HEK293 (cell line): Measurements from ENCODE around the gene KLHDC10.

Experiments used
- CTCF ChIA-PET: fragments of 350-600 bp; formaldehyde crosslinking; extraction: SDS; loops from one replicate; lab custom pipeline; 2021; ENCODE audit warnings: antibody characterized with exemption; lab: Yijun Ruan, JAX
- POLR2A ChIA-PET: fragments of 300-600 bp; formaldehyde crosslinking; extraction: SDS; loops from one replicate; lab custom pipeline; 2020; ENCODE audit warnings: antibody characterized with exemption, inconsistent platforms; lab: Yijun Ruan, JAX
- H3K27ac ChIP-seq: fragments of 200-500 bp; sonication (Bioruptor generic); 2 replicates; pipeline ENCODE4 v1.5.1; 2014; ENCODE audit warnings: low read depth, low read length, control low read depth, inconsistent platforms; ENCODE audit errors: extremely low read depth
- H3K36me3 ChIP-seq, 2 experiments: fragments of 200-500 bp in 1 of 2; sonication (Bioruptor generic) in 1 of 2; 1 replicate in 1 of 2; 2 replicates in 1 of 2; pipeline ENCODE4 v1.5.1; 2014 to 2017; ENCODE audit warnings: inconsistent platforms in 2 of 2, low read length in 2 of 2; ENCODE audit not compliant: control insufficient read depth in 2 of 2, insufficient read depth in 1 of 2
- H3K4me1 ChIP-seq: fragments of 200-500 bp; sonication (Bioruptor generic); 2 replicates; pipeline ENCODE4 v1.5.1; 2014; ENCODE audit warnings: mild to moderate bottlenecking, low read length, inconsistent platforms; ENCODE audit not compliant: control insufficient read depth, insufficient read depth
- H3K4me3 ChIP-seq: 2 replicates; pipeline ENCODE4 v1.5.1; 2011; ENCODE audit warnings: low read depth, mild to moderate bottlenecking, control low read depth, low read length, moderate library complexity
- H3K9me3 ChIP-seq: fragments of 200-500 bp; sonication (Bioruptor generic); 2 replicates; pipeline ENCODE4 v1.5.1; 2014; ENCODE audit warnings: low read depth, low read length, inconsistent platforms; ENCODE audit not compliant: control insufficient read depth, insufficient read depth
- FEZF1 ChIP-seq: fragments of 450-650 bp; formaldehyde crosslinking; IDR thresholded peaks from 2 replicates; pipeline ENCODE4 v1.5.1; 2016; ENCODE audit warnings: missing biosample characterization, missing genetic modification characterization
- HOXA7 ChIP-seq: sonication (generic); formaldehyde crosslinking; IDR thresholded peaks from 2 replicates; pipeline ENCODE4 v1.8.1; 2022; ENCODE audit warnings: missing genetic modification reagents, borderline replicate concordance
- MYNN ChIP-seq: fragments of 450-650 bp; formaldehyde crosslinking; IDR thresholded peaks from 2 replicates; pipeline ENCODE4 v1.5.1; 2016; ENCODE audit warnings: missing biosample characterization, missing genetic modification characterization, borderline replicate concordance
- SCRT2 ChIP-seq: fragments of 450-650 bp; formaldehyde crosslinking; IDR thresholded peaks from 2 replicates; pipeline ENCODE4 v1.5.1; 2016; ENCODE audit warnings: missing biosample characterization, missing genetic modification characterization
- ZBTB1 ChIP-seq: fragments of 450-650 bp; formaldehyde crosslinking; IDR thresholded peaks from 2 replicates; pipeline ENCODE4 v1.5.1; 2016; ENCODE audit warnings: missing biosample characterization, missing genetic modification characterization
- ZBTB26 ChIP-seq: fragments of 450-650 bp; formaldehyde crosslinking; optimal IDR thresholded peaks from 2 replicates; pipeline ENCODE3; 2016; ENCODE audit warnings: missing biosample characterization, mild to moderate bottlenecking, missing genetic modification characterization
- ZBTB8A ChIP-seq: fragments of 450-650 bp; formaldehyde crosslinking; IDR thresholded peaks from 2 replicates; pipeline ENCODE4 v1.5.1; 2016; ENCODE audit warnings: missing biosample characterization, missing genetic modification characterization
- ZFP41 ChIP-seq: fragments of 450-650 bp; formaldehyde crosslinking; IDR thresholded peaks from 2 replicates; pipeline ENCODE4 v1.5.1; 2016; ENCODE audit warnings: missing biosample characterization, missing genetic modification characterization, borderline replicate concordance
- ZIC2 ChIP-seq: fragments of 450-650 bp; formaldehyde crosslinking; IDR thresholded peaks from 2 replicates; pipeline ENCODE4 v1.5.1; 2016; ENCODE audit warnings: missing biosample characterization, missing genetic modification characterization
- ZNF211 ChIP-seq: fragments of 450-650 bp; formaldehyde crosslinking; IDR thresholded peaks from 2 replicates; pipeline ENCODE4 v1.5.1; 2016; ENCODE audit warnings: low read depth, missing biosample characterization, missing genetic modification characterization
- ZNF221 ChIP-seq: fragments of 450-650 bp; formaldehyde crosslinking; IDR thresholded peaks from 2 replicates; pipeline ENCODE4 v1.5.1; 2017; ENCODE audit warnings: missing biosample characterization, missing genetic modification characterization, borderline replicate concordance
- ZNF280C ChIP-seq: fragments of 450-650 bp; formaldehyde crosslinking; IDR thresholded peaks from 2 replicates; pipeline ENCODE4 v1.5.1; 2016; ENCODE audit warnings: missing biosample characterization, missing genetic modification characterization
- ZNF280D ChIP-seq: fragments of 450-650 bp; formaldehyde crosslinking; IDR thresholded peaks from 2 replicates; pipeline ENCODE4 v1.5.1; 2016; ENCODE audit warnings: missing biosample characterization, missing genetic modification characterization
- ZNF311 ChIP-seq: fragments of 450-650 bp; formaldehyde crosslinking; IDR thresholded peaks from 2 replicates; pipeline ENCODE4 v1.5.1; 2017; ENCODE audit warnings: missing biosample characterization, missing genetic modification characterization, borderline replicate concordance
- ZNF37A ChIP-seq: fragments of 450-650 bp; IDR thresholded peaks from 2 replicates; pipeline ENCODE4 v1.5.1; 2018; ENCODE audit warnings: missing biosample characterization, missing genetic modification characterization
- ZNF391 ChIP-seq: fragments of 450-650 bp; formaldehyde crosslinking; IDR thresholded peaks from 2 replicates; pipeline ENCODE4 v1.5.1; 2016; ENCODE audit warnings: low read depth, missing biosample characterization, missing genetic modification characterization, borderline replicate concordance
- ZNF398 ChIP-seq: fragments of 450-650 bp; formaldehyde crosslinking; IDR thresholded peaks from 2 replicates; pipeline ENCODE4 v1.5.1; 2017; ENCODE audit warnings: missing biosample characterization, missing genetic modification characterization
- ZNF518A ChIP-seq: fragments of 450-650 bp; formaldehyde crosslinking; conservative IDR thresholded peaks from 2 replicates; pipeline ENCODE4 v1.5.1; 2016; ENCODE audit warnings: low read depth, missing biosample characterization, missing genetic modification characterization
- ZNF701 ChIP-seq: fragments of 450-650 bp; formaldehyde crosslinking; IDR thresholded peaks from 2 replicates; pipeline ENCODE4 v1.5.1; 2016; ENCODE audit warnings: missing biosample characterization, missing genetic modification characterization
- ZNF768 ChIP-seq: fragments of 450-650 bp; formaldehyde crosslinking; IDR thresholded peaks from 2 replicates; pipeline ENCODE4 v1.5.1; 2018; ENCODE audit warnings: missing biosample characterization, mild to moderate bottlenecking, missing genetic modification characterization

The KLHDC10 gene

GRCh38 chr7:130179631-130180030 is 109.3 kb downstream of the KLHDC10 start (continued):
- TF ChIP-seq ZNF768 (tag by site-specific recombination), result no peak
- TF ChIP-seq ZNF280D, result no peak
- TF ChIP-seq, all 188 proteins: peak for 0

- no peak overlapping the region for H3K4me3 ChIP-seq
- ChIA-PET POLR2A (no interaction called here), CTCF (no interaction called here)
- no peak overlapping the region for H3K27ac ChIP-seq
- no peaks in the 10 kb centered on the region for H3K4me1 ChIP-seq
- no peaks in the 10 kb centered on the region for H3K9me3 ChIP-seq
- H3K36me3 ChIP-seq, result peaks cover 42 to 58% of the 10 kb centered on the region in 2 experiments
- TF ChIP-seq ZNF398, result no peak
- TF ChIP-seq ZNF211 (tag by site-specific recombination), result no peak
- TF ChIP-seq ZFP41 (tag by site-specific recombination), result no peak
- no peak for TF ChIP-seq FEZF1 (tag by site-specific recombination)
- no peak for TF ChIP-seq ZNF37A
- TF ChIP-seq ZNF311, result no peak
- no peak for TF ChIP-seq ZBTB26 (tag by site-specific recombination)
These were observed 110.4 kb downstream of the KLHDC10 start for GRCh38 chr7:130180571-130181262.

GRCh38 chr7:130181263-130181605 is 110.9 kb downstream of the KLHDC10 start:
- CTCF ChIA-PET, result interaction anchor here (1.0 kb wide), 1 partner anchor 25 kb away, joined by 4 read pairs; no protein-coding TSS in a partner anchor
- no peaks in the 10 kb centered on the region for H3K9me3 ChIP-seq
- POLR2A ChIA-PET, result interaction anchor here (1.3 kb wide), 1 partner anchor 24 kb away, joined by 3 read pairs; the partner anchor contains the start of gene TMEM209
- no peak overlapping the region for H3K27ac ChIP-seq
- H3K4me3 ChIP-seq, result no peak overlapping the region
- peaks cover 42 to 58% of the 10 kb centered on the region in 2 experiments for H3K36me3 ChIP-seq
- H3K4me1 ChIP-seq, result no peaks in the 10 kb centered on the region
- TF ChIP-seq ZNF701 (tag by site-specific recombination) (no peak), ZNF221 (no peak), SCRT2 (no peak), ZBTB1 (tag by site-specific recombination) (no peak), ZNF518A (tag by site-specific recombination) (no peak), ZIC2 (tag by site-specific recombination) (no peak), HOXA7 (no peak), ZBTB8A (no peak), ZNF280C (tag by site-specific recombination) (no peak), MYNN (tag by site-specific recombination) (no peak), ZNF391 (no peak)
